ENCODE results near the gene LYPD4.

The LYPD4 gene

DNA sequence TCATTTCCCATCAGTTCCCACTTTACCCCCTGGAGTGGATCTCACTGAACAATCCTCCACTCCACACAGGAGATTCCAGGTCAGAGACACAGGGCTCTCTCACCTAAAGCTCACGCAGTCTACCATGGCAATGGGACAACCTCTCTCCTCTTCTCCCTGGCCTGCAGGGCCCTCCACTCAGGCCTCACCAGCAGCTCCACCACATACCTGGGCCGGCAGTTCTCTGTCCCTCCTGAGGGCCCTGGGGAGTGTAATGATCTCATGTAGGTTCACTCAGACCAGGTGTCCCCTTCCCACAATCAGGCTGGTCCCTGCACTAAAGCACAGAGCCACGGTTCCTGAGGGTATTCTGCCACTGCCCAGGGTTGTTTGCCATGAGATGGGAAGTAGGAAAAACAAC is 32.5 kb downstream of the LYPD4 start:
- no peak overlapping the region for H3K4me3 ChIP-seq (ENCODE audit: low read length)
- DNase-seq (ENCODE audit: low read depth) = no peak
- no peak for TF ChIP-seq CTCF (IDR thresholded peaks at IDR 0.05; ENCODE audit: insufficient read depth, low read depth, low read length, missing control alignments)

- DNase-seq (ENCODE audit: low read depth) = no peak
- no peak overlapping the region for H3K4me3 ChIP-seq (ENCODE audit: low read length)
- no peak for TF ChIP-seq CTCF (IDR thresholded peaks at IDR 0.05; ENCODE audit: insufficient read depth, low read depth, low read length, missing control alignments)
Observed at GRCh38 chr19:41811036-41811435, 33.4 kb downstream of the LYPD4 start.

GRCh38 chr19:41810301-41810700 is 34.2 kb downstream of the LYPD4 start:
- DNase-seq (ENCODE audit: low read depth) = no peak
- TF ChIP-seq CTCF (IDR thresholded peaks at IDR 0.05; ENCODE audit: insufficient read depth, low read depth, low read length, missing control alignments) = no peak
- H3K4me3 ChIP-seq (ENCODE audit: low read length) = no peak overlapping the region

GRCh38 chr19:41808663-41809566 is 35.6 kb downstream of the LYPD4 start:
- TF ChIP-seq CTCF (IDR thresholded peaks at IDR 0.05; ENCODE audit: insufficient read depth, low read depth, low read length, missing control alignments) = no peak
- no peak for DNase-seq (ENCODE audit: low read depth)
- no peak overlapping the region for H3K4me3 ChIP-seq (ENCODE audit: low read length)

- no peak overlapping the region for H3K4me3 ChIP-seq (ENCODE audit: low read length)
- no peak for TF ChIP-seq CTCF (IDR thresholded peaks at IDR 0.05; ENCODE audit: insufficient read depth, low read depth, low read length, missing control alignments)
- DNase-seq (ENCODE audit: low read depth) = no peak
Observed at GRCh38 chr19:41807176-41807575, 37.3 kb downstream of the LYPD4 start.

- no peak for TF ChIP-seq CTCF (IDR thresholded peaks at IDR 0.05; ENCODE audit: insufficient read depth, low read depth, low read length, missing control alignments)
- no peak overlapping the region for H3K4me3 ChIP-seq (ENCODE audit: low read length)
- DNase-seq (ENCODE audit: low read depth) = no peak
Observed at GRCh38 chr19:41804336-41804735, 40.1 kb downstream of the LYPD4 start.

DNA sequence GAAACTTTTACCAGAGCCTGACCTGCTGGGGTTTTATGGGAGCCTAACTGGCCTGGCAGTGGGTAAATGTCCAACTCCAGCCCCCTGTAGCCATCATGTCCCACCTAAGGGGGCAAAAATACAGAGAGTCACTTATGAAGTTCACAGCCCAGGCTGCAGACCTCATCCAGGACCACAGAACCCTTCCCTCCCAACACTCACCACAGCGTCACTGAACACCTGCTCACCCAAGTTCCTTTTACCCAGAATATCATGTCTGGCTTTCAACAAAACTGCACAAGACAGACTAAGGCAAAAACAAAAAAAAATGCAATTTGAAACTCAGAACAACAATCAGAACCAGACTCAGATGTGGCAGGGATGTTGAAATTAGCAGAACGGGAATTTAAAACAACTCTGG is 41.7 kb downstream of the LYPD4 start:
- no peak for TF ChIP-seq CTCF (IDR thresholded peaks at IDR 0.05; ENCODE audit: insufficient read depth, low read depth, low read length, missing control alignments)
- DNase-seq (ENCODE audit: low read depth) = no peak
- H3K4me3 ChIP-seq (ENCODE audit: low read length) = no peak overlapping the region
